Subcutaneous adipose tissue (tissue), 4 donors: Measurements from ENCODE around the gene SLC9A3. TPM values are rescaled to one million over a fixed set of nuclear protein-coding genes. Genes with fewer than 3 reads are reported as not detected.

Experiments used
- total RNA-seq, 4 donors: library from RNA; depleted of rRNA; stranded (reverse); fragments of >200 nt; gene quantifications; one replicate each; pipeline ENCODE4 v1.1.0, GENCODE V29; 2016
- TF ChIP-seq, protein P1 (sequence below): fragments of 450-650 bp; IDR thresholded peaks from one replicate; pipeline ENCODE4 v1.5.1; 2016; ENCODE audit warnings: low read depth, mild to moderate bottlenecking, control low read depth, antibody characterized with exemption, moderate library complexity

The SLC9A3 gene
- total RNA-seq, 4 donors from 2014 or later = 1.3 to 2.3 (median 1.6) TPM

DNA sequence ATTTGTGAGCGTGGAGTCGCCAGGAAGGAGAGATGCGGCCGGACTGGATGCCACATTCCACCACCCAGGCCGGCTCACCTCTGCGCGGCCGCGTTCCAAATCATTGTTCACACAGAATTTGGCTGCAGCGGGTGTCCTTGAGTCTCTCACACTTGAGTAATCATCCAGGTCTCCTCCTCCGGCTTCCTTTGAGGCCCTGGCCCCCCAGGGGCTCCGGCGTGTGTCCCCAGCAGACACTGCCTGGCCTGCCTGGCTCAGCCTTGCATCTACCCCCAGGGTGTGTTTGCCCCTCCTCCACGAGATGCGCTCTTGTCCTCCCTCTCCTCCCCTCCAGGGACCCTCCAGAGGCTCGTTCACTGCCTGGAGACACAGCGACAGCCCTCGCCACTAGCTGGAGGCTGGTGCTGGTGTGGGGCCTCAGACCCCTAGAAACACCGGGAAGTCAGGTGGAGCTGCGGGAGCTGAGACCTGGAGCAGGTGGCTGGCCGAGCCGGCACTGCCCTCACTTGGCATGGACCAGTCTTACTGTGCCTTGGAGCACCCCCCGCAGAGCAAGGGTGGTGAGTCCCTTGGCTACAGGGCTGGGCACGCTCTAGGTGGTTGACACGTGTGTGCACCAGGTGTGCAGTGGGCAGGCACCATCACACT, 7.0 kb upstream of the SLC9A3 start:
- TF ChIP-seq, protein P1, sequence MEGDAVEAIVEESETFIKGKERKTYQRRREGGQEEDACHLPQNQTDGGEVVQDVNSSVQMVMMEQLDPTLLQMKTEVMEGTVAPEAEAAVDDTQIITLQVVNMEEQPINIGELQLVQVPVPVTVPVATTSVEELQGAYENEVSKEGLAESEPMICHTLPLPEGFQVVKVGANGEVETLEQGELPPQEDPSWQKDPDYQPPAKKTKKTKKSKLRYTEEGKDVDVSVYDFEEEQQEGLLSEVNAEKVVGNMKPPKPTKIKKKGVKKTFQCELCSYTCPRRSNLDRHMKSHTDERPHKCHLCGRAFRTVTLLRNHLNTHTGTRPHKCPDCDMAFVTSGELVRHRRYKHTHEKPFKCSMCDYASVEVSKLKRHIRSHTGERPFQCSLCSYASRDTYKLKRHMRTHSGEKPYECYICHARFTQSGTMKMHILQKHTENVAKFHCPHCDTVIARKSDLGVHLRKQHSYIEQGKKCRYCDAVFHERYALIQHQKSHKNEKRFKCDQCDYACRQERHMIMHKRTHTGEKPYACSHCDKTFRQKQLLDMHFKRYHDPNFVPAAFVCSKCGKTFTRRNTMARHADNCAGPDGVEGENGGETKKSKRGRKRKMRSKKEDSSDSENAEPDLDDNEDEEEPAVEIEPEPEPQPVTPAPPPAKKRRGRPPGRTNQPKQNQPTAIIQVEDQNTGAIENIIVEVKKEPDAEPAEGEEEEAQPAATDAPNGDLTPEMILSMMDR = no peak

DNA sequence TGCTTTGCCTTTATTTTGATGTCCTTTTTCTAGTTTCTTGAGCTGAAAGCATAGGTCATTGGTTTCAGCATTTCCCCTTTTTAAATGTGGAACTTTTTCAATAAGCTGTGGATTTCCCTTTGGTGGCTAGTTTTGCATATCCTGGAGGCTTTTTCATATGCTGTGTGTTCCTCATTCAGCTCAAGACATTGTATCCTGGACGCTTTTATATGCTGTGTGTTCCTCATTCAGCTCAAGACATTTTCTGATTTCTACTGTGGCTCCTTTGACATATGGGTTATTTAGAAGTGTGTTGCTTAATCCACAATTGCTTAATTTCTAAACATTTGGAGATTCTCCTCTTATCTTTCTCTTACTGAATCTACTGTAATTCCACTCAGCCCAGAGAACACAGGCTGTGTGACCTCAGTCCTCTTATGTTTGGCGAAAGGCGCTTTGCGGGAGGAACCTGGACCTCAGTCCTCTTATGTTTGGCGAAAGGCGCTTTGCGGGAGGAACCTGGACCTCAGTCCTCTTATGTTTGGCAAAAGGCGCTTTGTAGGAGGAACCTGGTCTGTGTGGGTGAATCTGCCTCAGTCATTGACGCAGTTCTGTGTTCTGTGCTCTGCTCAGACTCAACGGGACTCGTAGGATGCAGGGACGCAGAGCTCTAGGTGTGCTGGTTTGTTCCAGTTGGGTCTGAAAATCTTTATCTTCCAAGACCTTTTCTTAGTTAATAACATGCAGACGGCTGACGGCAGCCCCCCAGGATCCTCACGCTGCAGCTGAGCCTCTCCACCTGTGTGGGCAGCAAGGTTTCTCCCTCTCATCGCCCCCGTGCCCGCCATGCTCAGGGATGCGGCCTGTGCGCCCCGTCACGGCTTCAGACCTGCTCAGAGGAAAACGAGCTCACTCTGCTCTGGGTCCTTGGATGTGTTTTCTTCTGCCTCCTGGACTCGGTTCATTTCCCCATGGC, 6.0 kb upstream of the SLC9A3 start:
- TF ChIP-seq, protein P1 = no peak

DNA sequence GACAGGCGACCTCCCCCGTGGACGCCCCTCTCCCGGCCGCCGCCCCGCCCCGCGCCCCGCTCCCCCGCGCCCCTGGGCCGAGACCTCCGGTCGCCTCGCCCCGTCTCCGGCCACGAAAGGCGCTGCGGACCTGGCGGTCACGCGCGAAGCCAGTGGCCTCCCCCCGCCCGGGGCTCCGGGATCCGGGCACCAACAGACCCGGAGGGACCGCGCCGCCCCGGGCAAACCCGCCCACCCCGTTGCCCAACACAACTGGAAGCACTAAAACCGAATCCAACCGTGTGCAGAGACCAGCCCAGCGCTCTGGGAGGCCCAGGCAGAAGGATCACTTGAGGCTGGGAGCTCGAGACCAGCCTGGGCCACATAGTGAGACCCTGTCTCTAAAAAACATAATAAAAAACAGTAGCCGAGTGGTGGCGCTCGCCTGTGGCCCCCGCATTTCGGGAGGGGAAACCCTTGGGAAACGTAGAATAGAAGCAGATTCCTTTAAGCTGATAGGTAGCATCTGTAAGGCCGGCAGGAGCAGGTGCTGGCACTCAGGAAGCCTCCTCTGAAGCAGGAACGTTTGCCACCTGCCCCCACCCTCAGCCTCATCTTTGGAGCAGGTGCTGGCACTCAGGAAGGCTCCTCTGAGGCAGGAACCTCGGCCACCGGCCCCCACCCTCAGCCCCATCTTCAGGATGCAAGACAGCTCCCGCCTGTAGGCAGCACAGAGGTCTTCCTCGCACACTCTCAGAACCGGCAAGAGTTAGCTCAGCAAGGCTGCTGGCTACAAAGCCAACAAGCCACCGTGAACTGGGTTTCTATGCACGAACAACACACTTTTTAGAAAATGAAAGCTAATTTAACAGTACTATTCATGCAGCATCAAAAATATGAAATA, 4.6 kb upstream of the SLC9A3 start:
- TF ChIP-seq, protein P1 = no peak

DNA sequence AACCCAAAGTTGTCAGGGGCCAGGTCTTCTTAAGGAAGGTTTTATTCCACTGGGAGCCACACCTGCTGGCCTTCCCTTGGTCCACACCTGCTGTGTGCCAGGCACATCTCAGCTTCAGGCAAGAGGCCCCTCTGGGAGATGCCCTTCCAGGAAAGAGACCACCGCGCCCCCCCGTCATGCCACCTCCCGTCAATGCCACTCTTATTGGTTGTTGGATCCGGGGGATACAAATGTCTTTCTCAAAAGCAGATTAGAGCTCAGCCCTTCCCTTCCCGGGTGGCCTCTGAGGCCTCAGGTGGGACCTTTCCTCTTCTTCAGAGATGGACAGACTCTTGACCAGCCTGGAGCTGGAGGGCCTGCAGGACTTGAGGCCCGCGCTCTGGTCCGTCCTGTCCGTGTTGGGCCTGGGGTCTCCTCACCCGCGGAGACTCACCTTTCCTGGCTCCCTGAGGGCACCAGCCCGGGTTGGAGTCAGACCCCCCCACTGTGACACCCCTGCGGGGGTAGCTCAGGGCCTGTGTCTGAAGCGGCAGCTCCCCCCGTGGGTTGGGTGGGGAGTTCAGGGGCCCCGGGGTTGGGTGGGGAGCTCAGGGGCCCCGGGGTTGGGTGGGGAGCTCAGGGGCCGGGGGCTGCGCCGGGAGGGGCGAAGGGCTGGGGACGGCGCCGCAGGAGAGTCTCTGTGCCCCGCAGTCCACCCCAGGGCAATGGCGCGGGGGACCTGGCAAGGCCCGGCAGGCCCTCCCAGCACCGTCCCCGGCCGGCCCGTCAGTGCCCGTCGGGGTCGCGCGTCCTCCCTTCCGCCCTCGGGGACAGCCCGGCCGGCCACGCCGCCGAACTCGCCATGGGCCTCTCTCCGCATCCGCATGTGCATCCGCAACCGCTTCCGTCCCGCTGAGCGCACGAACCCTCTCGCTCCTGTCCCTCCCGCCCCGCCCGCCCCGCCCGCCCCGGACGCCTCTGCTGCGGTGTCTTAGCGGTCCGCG, 3.7 kb upstream of the SLC9A3 start:
- TF ChIP-seq, protein P1 = no peak

DNA sequence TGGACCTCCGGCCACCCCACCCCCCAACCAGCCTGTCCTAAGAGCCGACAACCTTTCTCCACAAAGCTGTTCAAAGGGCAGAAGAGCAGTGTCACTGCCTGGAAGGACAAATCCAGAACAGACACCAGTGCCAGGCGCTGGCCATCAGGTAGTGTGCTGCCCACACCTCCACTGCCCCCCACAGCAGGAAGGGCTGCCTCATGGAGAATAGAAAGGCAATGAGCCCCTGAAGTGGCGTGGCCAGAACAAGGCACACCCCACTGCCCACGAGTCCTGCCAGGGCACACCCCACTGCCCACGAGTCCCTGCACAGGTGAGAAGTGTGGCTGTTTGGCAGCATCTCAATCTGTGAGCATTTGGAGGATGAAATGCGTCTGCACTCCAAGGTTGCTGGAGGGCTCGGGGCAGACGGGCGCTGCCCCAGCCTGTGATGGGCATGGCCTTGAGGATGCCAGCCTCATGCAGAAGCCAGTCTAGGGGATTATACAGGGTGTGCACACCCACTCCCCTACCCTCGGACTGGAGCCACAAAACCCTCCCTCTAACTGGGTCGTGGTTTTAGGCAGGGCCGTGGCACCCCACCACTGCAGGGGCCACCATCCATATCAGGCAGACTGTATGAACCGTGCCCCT, 2.3 kb upstream of the SLC9A3 start:
- TF ChIP-seq, protein P1 = no peak

DNA sequence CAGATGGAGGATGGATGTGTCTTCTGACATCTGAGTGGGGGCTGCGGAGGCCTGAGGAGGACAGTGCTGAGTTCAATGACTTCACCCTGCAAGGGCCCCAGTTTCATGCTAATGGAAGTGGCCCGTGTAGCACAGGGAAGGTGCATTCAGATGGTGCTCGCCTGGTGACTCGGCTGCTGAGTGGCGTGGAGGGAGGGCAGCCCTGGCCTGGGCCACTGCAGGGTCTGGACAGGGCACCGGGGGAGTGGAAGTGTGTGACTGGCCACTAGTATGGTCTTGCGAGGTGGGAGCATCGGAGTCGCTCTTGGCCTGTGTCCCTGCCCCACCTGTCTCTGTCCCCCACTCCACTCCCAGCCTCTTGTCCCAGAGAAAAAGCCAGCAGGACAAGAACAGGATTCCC, 1.7 kb upstream of the SLC9A3 start:
- TF ChIP-seq, protein P1 = no peak
